Daoy (cell line): ENCODE data around the gene ZSCAN16. TPM values are rescaled to one million over a fixed set of nuclear protein-coding genes. Genes with fewer than 3 reads are reported as not detected.

ENCODE experiments used
- DNase-seq: peaks from one replicate; pipeline ENCODE4 v3.0.0-alpha.2; 2015; ENCODE audit warnings: low read depth
- total RNA-seq: library from RNA; depleted of rRNA; stranded (reverse); fragments of >200 nt; shearing (Covaris generic); gene quantifications from 2 replicates; pipeline ENCODE4 v1.2.3, GENCODE V29; 2014

ZSCAN16 gene
- total RNA-seq, 1 experiment from 2014 or later, result 3.5 TPM

GRCh38 chr6:28134015-28134414 is 9.6 kb downstream of the ZSCAN16 start:
- DNase-seq, result peak; percentile 49

- no peak for DNase-seq
These were observed 10.3 kb downstream of the ZSCAN16 start for GRCh38 chr6:28134716-28135115.

- DNase-seq, result no peak
These were observed 11.0 kb downstream of the ZSCAN16 start for GRCh38 chr6:28135393-28135792.

- peak; percentile 96 for DNase-seq
These were observed 12.4 kb downstream of the ZSCAN16 start for GRCh38 chr6:28136585-28137504.

GRCh38 chr6:28137505-28137981 is 13.1 kb downstream of the ZSCAN16 start:
- DNase-seq, result peak; percentile 36

- no peak for DNase-seq
These were observed 15.6 kb downstream of the ZSCAN16 start for GRCh38 chr6:28139860-28140543.

GRCh38 chr6:28140616-28141015 is 16.2 kb downstream of the ZSCAN16 start:
- no peak for DNase-seq

- DNase-seq, result peak; percentile 91
These were observed 17.3 kb downstream of the ZSCAN16 start, which contains the start of gene ZKSCAN8 for GRCh38 chr6:28141500-28142329. ZKSCAN8 (plus strand) TSS chr6:28141883; CDS start chr6:28148408, 6,525 bp downstream.

GRCh38 chr6:28142446-28142845 is 18.0 kb downstream of the ZSCAN16 start:
- no peak for DNase-seq

GRCh38 chr6:28145231-28145630 is 20.8 kb downstream of the ZSCAN16 start:
- no peak for DNase-seq

- DNase-seq, result no peak
These were observed 28.1 kb downstream of the ZSCAN16 start for GRCh38 chr6:28152531-28152930.

- no peak for DNase-seq
These were observed 29.1 kb downstream of the ZSCAN16 start for GRCh38 chr6:28153546-28153945.

- no peak for DNase-seq
These were observed 29.9 kb downstream of the ZSCAN16 start for GRCh38 chr6:28154357-28154756.

GRCh38 chr6:28158318-28158717 is 33.9 kb downstream of the ZSCAN16 start:
- DNase-seq, result no peak

GRCh38 chr6:28159029-28159607 is 34.7 kb downstream of the ZSCAN16 start:
- no peak for DNase-seq

- no peak for DNase-seq
These were observed 35.8 kb downstream of the ZSCAN16 start for GRCh38 chr6:28160233-28160632.

GRCh38 chr6:28161410-28162079 is 37.1 kb downstream of the ZSCAN16 start:
- DNase-seq, result peak; percentile 80

GRCh38 chr6:28165563-28165962 is 41.2 kb downstream of the ZSCAN16 start:
- no peak for DNase-seq

- DNase-seq, result peak; percentile 39
These were observed 42.7 kb downstream of the ZSCAN16 start for GRCh38 chr6:28167068-28167467.

GRCh38 chr6:28167926-28168325 is 43.5 kb downstream of the ZSCAN16 start:
- no peak for DNase-seq

GRCh38 chr6:28171271-28171670 is 46.9 kb downstream of the ZSCAN16 start:
- no peak for DNase-seq
